HL-60/S4 treated with phorbol 12-myristate 13-acetate at 8.2 ng/mL for 4 days and 3 days (cell line): ENCODE measurements around the gene RNPEP.
"Not testable (repeated sequence)": the region's sequence is repeated elsewhere in the genome, so short reads cannot be mapped to it uniquely, and the experiment has no call there.

ENCODE experiments used
- in situ Hi-C: fragments of 300-500 bp; cut with MboI; formaldehyde crosslinking; loops from 2 replicates; pipeline ENCODE4 v1.15.0; 2022; ENCODE audit warnings: low sequenced_read_pairs

Gene RNPEP

DNA sequence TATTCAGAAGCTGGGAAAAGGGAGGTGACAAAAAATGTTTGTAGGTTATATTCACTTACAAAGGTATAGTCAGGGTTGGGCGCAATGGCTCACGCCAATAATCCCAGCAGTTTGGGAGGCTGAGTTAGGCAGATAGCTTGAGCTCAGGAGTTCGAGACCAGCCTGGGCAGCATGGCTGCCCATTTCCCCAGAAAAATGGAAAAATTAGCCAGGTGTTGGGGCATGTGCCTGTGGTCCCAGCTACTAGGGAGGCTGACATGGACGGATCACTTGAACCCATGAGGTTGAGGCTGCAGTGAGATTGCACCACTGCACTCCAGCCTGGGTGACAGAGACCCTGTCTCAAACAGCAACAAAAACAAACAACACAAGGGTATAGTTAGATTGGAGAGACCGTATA is 24.1 kb upstream of the RNPEP start:
- in situ Hi-C loops: no loop called here

DNA sequence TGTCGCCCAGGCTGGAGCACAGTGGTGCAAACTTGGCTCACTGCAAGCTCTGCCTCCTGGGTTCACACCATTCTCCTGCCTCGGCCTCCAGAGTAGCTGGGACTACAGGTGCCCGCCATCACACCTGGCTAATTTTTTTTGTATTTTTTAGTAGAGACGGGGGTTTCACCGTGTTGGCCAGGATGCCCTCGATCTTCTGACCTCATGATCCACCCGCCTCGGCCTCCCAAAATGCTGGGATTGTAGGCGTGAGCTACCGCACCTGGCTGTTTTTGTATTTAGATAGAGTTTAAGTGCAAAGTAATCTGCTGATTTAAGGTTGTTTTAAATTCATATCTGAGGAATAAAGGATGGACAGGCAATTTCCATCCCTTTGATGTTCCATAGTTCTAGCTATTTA is 20.1 kb upstream of the RNPEP start:
- in situ Hi-C loops: not testable (repeated sequence)

DNA sequence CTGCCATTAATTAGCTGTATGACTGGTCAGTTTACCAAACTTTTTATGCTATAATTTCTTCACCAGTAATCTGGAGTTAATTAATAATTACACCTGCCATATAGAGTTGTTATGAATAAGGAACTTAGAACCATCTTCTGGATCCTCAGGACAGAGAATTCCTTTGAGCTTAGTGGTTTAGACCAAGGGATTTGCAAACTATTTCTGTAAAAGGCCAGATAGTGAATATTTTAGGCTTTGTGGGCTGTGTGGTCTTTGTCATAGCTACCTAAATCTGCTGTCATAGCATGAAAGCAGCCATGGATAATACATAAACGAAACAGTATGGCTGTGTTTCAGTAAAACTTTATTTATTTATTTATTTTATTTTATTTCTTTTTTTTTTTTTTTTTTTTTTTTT is 18.2 kb upstream of the RNPEP start:
- in situ Hi-C loops: no loop called here

DNA sequence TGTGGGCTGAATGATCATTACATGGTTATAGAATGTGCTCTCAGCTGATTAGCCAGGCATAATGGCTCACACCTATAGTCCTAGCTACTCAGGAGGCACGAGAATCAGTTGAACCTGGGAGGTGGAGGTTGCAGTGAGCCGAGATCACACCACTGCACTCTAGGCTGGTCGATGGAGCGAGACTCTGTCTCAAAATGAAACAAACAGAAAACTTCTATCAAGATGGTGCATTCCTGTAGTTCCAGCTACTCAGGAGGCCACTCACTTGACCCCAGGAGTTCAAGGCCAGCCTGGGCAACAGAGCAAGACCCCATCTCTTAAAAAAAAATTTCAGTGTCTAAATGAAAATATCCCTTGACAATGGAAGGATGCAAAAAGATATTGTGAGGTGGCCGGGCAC is 16.3 kb upstream of the RNPEP start:
- in situ Hi-C loops: no loop called here

DNA sequence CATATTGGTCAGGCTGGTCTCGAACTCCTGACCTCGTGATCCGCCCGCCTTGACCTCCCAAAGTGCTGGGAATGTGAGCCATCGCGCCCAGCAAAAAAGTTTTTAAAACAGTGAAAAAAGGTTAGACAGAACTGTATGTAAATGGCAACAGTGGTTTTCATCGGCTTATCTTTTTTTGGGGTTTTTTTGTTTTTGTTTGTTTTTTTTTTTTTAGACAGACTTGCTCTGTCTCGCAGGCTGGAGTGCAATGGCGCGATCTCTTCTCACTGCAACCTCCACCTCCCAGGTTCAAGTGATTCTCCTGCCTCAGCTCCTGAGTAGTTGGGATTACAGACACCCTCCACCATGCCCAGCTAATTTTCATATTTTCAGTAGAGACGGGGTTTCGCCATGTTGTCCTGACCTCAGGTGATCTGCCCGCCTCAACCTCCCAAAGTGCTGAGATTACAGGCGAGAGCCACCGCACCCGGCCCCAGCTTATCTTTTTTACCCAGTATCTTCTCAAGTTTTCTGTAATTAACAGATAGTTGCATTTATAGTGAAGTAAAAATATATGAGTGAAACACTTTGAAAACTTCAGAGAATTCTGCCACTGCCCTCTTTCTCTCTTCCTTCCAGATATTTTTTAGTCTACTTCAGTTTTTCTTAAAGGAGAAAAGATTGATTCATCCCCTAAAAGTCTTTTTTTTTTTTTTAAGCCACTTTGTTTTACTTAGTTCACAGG is 14.1 kb upstream of the RNPEP start:
- in situ Hi-C loops: no loop called here

DNA sequence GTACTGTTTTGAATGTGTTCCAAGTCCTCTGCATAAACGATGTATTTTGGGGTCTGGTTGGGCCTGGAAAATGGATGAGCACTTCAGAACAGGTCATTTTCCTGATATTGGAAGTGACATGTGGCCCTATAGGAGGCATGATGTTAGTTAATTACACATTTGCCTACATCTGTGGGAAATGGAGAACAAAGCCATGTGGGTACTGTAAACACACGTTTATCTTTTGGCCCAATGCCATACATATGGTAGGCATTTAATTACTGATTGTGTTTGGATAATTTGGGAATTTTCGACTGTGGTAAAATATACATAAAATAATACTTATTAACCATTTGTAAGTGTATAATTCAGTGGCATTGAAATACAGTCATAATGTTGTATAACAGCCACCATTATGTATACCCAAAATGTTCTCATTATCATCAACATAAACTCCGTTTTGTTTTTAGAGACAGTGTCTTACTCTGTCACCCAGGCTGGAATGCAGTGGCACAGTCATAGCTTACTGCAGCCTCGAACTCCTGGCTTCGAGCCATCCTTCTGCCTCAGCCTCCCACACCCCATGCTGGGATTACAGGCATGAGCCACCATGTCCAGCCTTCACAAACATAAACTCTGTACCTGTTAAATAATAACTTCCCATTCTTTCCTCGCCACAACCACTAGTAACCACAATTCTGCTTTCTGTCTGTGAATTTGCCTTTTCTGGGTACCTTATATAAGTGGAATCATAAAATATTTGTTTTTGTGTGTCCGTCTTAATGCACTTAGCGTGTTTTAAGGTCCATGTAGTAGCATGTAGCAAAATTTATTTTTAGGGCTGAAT is 11.9 kb upstream of the RNPEP start:
- in situ Hi-C loops: loop anchor here (10.0 kb wide), 1 partner anchor 86 kb away; the partner anchor contains the start of gene SHISA4

DNA sequence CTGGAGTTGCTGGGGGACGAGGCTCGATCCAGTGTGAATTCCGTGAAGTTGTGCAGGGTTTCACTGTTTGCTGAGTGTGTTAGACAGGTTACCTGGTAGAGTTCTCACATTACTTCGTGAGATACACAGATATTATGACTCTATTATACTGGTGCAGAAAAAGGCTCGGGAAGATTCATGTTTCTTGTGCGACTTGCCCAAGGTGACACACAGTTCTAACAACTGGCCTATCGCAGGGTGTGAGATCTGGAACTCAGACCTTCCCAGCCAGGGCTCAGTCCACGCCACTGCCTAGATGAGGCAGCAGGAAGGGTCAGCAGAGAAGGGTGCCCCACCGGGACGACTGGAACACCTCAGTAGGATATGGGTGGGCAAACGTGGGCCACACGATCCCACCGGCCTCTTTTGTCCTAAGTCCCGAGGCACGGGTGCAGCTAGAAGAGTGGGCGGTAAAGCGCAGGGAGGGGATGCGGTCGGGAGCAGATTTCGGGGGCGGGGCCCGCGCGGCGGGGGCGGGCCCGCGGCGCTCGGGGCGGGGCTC is 296 bp upstream of the RNPEP start:
- in situ Hi-C loops: no loop called here

DNA sequence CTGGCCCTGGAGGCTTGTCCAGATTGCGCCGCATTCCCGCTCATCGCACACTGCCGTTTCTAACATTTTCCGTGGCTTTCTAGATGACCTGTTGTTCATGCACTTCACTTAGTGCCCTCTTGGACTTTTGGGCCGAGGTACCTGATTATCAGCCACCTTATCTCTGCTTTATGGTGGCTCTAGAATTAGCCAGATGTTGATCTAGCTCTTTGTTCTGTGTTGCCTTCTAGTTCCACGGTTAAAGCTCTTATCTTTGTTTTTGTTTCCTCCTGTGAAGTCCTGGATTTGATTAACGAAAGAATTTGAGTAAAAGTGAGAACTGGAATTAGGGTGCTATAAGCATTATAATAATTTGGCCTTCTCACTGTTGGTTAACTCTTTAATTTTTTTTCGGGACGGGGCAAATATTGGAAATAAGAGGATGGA is 945 bp downstream of the RNPEP start:
- in situ Hi-C loops: no loop called here

DNA sequence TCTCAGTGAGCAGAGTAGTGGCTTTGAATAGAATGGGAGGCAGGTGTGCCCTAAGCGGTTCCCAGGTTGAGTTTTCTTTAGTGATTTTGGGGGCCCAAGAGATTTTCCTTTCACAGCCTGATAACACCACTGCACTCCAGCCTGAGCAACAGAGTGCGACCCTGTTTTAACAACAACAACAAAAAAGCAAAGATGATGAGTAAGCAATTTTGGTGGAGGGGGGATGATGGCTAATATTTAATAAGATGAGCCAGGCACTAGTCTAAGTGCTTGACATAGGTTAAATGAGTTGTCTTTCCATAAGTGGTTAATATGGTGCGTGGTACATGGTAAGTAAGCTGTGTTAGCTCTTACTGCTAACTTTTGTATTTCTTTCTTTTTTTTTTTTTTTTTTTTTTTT is 2.0 kb downstream of the RNPEP start:
- in situ Hi-C loops: no loop called here

DNA sequence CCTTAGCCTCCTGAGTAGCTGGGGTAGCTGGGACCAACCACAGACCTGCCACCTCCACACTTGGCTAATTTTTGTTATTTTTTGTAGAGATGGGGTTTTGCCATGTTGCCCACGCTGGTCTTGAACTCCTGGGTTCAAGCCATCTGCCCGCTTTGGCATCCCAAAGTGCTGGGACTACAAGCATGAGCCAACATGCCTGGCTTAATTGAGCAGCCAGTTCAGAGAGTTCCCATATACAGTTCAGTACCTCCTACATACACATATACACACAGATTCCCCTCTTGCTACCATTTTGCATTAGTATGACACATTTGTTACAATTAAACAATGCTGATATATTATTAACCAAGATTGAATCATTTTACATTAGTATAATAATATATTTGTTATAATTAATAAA is 2.9 kb downstream of the RNPEP start:
- in situ Hi-C loops: no loop called here

DNA sequence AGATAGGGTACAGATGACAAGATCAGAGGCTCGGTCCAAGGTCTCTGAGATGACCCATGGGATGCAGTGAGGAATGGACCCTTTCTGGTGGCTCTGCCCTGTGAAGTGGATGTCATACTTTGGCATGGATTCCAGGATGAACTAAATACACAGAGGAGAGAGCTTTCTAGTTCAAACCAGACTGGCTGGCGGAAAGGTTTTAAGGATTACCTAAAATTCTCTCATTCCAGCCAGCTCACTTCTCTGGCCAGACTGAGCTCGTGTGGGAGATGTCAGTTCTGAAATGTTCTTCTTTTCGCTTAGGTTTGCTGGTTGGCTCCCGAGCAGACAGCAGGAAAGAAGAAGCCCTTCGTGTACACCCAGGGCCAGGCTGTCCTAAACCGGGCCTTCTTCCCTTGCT is 6.2 kb downstream of the RNPEP start:
- in situ Hi-C loops: no loop called here

DNA sequence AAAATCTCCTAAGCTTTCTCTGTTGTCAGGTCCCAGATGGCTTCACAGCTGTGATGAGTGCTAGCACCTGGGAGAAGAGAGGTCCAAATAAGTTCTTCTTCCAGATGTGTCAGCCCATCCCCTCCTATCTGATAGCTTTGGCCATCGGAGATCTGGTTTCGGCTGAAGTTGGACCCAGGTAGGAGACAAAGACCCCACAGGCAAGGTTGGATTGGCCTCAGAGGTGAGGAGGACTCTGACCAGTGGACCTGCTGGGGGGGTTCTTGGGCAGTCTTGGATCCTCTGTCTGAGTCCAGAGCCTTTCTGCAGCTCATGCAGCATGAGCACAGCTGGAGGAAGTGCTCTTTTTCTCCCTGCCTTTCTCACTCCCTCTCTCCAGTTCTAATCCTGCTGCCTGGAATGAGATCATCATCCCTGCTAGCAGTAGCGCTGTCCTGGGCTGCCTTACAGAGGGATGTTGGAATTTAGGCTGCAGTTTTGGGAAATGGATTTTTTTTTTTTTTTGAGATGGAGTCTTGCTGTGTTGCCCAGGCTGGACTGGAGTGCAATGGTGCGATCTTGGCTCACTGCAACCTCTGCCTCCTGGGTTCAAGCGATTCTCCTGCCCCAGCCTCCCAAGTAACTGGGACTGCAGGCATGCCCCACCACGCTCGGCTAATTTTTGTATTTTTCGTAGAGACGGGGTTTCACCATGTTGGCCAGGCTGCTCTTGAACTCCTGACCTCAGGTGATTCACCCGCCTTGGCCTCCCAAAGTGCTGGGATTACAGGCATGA is 7.1 kb downstream of the RNPEP start:
- in situ Hi-C loops: no loop called here

DNA sequence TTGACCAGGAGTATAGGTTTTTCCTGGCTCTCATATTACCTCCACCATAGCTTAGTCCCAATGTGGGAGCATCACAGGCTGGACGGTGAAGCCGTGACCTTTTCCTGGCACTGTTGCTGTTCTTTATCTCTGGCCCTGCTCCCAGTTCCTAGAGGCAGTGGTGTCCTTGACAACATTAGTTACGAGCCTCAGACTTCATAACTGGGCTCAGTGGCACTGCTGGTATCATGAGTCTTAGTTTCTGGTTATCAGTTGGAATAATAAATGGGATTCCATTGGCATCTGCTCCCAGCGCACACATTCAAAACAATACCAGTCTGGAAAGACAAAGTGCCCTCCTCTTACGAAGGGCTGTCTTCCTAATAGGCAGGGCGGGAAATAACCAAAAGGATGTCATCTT is 8.0 kb downstream of the RNPEP start:
- in situ Hi-C loops: no loop called here

DNA sequence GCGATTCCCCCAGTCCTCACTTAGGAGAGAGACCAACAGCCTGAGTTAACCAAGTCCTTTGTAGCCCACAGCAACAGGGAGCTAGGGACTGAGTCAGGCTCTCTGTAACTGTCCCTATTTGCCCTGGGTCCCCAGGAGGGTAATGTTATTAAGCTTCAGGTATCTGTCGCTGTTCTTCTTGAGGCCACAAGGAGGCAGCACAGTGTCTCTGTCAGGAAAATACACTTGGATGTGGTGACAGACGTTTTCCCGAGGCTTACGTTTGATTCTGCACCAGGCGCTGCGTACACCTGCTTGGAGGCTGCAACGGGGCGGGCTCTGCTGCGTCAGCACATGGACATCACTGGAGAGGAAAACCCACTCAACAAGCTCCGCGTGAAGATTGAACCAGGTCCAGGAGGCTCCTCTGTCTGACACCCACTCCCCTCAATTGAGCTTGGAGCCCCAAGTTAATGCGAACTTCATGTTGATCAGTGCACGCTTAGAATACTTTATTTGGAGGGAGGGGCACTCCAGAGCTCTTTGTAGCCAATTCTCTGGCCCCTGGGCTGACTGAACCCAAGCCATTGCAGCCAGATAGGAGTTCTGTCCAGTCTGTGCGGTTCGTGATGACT is 17.3 kb downstream of the RNPEP start:
- in situ Hi-C loops: loop anchor here (5.0 kb wide), 1 partner anchor 118 kb away; no protein-coding TSS in a partner anchor

DNA sequence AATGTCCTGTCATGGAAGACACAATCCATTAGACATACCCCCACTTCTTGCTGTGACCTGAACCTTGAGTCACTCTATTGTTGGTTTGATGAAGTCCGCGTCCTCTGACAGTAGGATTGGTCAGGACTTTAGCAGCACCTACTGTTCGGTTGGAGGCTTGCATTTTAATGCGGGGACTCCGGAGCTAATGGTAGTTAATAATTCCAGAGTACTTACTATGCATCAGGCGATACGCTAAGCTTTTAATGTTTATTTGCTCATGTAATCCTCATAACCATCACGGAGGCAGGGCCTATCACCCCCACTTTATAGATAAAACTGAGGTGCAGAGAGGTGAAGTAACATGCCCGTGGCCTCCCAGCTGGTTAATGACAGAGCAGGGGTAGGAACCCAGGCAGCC is 20.1 kb downstream of the RNPEP start:
- in situ Hi-C loops: loop anchor here (5.0 kb wide), 1 partner anchor 115 kb away; no protein-coding TSS in a partner anchor

DNA sequence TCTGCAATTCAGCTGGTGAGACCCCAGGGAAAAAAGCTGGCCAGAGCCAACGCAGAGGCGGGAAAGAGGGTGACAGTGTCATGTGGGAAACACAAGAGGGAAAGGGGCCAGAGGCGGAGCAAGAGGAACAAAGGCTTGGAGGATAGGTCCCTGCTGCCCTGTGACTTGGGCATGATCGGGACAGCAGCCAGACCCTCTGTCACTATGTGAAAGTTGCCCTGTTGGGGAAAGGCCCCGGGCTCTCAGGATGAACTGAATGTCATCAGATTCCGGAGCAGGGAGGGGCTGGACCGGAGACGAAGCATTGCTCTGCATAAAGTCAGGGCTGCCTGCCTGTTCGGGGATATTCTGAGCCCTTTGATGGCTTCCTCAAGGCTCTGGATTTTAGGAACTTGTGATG is 22.3 kb downstream of the RNPEP start:
- in situ Hi-C loops: loop anchor here (5.0 kb wide), 1 partner anchor 113 kb away; no protein-coding TSS in a partner anchor

DNA sequence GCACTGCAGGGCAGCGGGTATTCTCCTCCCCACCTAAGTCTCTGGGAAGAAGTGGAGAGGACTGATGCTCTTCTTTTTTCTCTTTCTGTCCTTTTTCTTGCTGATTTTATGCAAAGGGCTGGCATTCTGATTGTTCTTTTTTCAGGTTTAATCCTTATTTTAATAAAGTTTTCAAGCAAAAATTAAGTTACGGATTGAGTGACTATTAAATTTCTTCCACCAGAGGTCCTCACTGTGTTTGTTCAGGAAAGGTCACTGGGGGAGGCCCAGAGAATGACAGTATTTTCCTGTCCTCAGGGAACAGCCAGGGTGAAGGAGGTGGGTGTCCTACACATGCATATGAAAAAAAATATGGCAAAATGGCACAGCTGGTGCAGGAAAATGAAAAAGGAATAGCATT is 23.5 kb downstream of the RNPEP start:
- in situ Hi-C loops: no loop called here

DNA sequence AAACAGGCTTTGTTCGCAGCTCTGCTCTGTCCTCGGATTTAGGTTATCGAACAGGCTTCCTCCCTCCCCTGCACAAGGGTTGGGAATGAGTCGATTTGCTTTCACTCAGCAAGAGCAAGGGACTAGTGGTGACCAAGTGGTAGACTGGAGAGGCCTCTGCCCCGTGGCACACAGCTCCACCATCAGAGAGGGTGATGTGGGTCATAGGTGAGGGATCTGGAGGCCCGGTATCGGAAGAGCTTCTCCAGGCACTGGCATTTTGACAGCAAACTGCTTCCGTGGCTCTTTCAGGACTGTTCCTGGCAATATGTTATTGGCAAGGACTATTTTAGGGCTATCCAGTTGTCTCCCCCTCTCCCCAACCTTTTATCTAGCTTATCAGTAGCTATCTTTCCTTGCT is 24.9 kb downstream of the RNPEP start:
- in situ Hi-C loops: no loop called here

DNA sequence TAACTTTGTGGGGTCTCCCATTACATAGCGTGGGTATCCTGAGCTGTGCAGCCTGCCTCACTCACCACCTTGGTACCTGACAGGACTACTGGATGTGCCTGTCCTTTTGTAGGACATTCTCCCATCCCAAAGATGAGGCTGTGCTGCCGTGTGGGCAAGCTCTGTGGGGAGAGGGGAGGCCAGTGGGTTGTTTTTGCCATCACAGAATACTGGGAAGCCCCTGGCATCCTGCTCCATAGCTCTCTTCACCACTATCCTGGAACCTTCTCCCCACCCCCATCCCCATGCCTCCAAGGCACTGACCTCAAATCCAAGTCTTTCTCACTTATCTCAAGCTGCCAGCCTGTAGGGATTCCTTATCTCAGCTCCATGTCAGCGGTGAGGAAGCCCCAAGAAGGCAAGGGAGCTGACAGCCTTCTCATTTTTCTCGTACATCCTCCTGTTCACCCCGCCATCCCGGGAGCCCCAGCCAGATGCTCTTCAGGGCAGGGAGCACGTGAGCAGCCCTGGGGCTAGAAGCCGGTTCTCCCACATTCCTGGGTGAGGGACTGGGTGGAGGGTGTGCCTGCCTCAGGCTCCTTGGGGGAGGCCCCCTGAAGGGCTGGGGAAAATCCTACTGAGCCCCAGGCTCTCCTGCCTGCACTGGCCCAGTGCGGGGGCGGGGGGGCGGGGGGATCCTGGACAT is 25.5 kb downstream of the RNPEP start:
- in situ Hi-C loops: no loop called here
